ENCODE data around the gene JADE1.
A peak's percentile ranks its signal among the peaks of the same experiment; 100 is the strongest.

Gene JADE1

DNA sequence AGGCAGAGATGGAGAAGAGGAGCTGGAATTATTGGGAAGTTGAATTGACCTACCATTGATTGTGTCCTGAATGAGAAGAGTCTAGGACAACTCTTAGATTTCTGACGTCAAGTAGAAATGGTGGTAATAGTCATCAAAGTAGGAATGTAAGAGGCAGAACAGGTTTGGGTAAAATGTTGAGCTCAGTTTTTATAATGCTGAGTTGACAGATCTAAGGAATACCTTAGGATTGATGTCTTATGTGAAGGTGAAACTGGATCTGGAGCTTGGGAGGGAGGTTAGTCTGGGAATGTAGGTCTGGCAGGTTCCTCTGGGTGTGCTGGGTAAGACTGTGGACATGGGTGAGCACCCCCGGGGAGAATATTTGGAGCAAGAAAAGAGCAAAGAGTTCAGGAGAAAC is 31.9 kb downstream of the JADE1 start:
- H3K4me3 ChIP-seq (ENCODE audit: low read length) = no peak overlapping the region
- no peak for DNase-seq (ENCODE audit: low read depth)
- TF ChIP-seq, protein P1, sequence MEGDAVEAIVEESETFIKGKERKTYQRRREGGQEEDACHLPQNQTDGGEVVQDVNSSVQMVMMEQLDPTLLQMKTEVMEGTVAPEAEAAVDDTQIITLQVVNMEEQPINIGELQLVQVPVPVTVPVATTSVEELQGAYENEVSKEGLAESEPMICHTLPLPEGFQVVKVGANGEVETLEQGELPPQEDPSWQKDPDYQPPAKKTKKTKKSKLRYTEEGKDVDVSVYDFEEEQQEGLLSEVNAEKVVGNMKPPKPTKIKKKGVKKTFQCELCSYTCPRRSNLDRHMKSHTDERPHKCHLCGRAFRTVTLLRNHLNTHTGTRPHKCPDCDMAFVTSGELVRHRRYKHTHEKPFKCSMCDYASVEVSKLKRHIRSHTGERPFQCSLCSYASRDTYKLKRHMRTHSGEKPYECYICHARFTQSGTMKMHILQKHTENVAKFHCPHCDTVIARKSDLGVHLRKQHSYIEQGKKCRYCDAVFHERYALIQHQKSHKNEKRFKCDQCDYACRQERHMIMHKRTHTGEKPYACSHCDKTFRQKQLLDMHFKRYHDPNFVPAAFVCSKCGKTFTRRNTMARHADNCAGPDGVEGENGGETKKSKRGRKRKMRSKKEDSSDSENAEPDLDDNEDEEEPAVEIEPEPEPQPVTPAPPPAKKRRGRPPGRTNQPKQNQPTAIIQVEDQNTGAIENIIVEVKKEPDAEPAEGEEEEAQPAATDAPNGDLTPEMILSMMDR (conservative IDR thresholded peaks at IDR 0.05; ENCODE audit: low read length) = no peak

DNA sequence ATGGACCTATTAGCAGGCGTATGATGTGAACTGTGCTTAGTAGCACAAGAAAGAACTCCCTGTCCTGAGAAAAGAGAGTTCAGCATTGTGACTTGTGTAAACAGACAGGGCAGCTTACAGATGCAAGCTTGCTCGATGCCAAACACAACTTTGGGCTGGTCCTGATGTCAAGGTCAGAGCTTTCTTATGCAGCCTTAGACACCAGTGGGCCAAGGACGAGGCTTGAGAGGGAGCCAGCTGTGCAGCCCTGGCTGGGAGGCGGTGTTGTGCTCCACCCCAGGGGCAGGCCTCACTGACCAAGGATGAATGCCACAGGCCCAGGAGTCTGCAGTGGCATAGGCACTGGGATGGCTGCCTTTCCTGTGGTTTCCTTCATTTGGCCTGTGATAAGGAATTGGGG is 35.4 kb downstream of the JADE1 start:
- TF ChIP-seq, protein P1 (conservative IDR thresholded peaks at IDR 0.05; ENCODE audit: low read length) = no peak
- no peak for DNase-seq (ENCODE audit: low read depth)
- H3K4me3 ChIP-seq (ENCODE audit: low read length) = no peak overlapping the region

DNA sequence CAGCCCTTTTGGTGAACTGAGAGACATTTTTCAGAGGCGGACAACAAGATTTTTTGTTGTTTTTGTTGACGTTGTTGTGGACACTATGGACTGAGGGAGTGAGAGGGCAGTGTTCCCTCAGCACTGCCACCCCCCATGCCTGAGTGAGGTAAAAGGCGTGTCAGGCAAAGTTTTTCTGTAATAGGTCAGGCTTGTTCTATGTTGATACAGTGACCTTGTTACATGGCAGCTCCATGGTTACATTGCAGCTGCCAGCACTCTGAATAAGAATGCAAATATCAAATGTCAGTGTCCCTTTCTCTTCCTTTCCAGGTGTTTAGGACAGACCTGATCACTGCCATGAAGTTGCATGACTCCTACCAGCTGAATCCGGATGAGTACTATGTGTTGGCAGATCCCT is 36.6 kb downstream of the JADE1 start:
- no peak overlapping the region for H3K4me3 ChIP-seq (ENCODE audit: low read length)
- TF ChIP-seq, protein P1 (conservative IDR thresholded peaks at IDR 0.05; ENCODE audit: low read length) = no peak
- no peak for DNase-seq (ENCODE audit: low read depth)

DNA sequence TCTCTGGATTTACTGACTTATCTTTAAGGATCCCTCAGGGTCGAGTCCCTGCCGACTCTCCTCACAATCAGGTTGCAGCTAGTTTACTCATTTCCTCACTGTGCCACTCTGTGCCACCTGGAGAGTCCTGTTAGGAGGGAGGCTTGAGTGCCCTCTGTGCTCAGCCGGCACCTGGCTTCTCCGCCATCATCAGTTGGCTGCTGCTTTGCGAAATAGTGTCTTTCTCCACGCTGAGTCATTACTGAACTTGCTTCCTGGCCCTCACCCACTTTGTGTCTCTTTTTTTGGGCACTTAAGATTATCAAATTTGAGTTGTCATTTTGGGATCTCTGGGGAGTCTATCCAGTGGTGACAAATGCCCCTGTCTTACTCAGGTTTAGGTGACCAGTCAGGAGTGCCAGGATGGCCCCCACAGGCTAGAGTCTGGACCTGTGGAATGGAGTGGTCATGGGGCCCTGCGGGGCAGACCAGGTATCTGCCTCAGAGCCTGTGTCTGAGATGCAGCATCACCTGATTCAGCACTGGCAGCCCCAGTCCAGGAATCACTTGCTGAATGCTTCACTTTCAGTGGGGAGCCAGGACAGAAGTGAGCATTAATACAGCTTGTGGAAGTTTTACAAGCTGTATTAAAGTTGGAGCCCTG is 37.7 kb downstream of the JADE1 start:
- no peak for DNase-seq (ENCODE audit: low read depth)
- no peak overlapping the region for H3K4me3 ChIP-seq (ENCODE audit: low read length)
- TF ChIP-seq, protein P1 (conservative IDR thresholded peaks at IDR 0.05; ENCODE audit: low read length) = no peak

DNA sequence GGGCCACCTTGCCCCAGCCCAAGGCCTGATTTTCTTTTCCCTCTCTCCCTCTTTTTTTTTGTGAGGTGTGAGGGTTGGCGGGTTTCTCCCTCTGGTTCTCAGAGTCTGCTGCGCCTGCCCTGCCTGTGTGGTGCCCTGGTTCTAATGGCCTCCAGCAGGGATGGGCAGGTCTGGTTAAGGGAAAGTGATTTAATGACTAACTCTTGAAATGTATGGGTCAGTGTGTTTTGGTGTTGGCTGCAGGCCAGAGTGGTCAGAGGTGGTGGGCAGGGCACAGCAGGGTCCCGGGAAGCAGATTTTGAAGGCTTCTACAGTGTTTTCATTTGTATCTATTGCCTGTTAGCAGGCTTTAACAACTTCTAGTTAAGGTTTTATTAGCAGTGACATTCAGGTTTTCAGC is 39.0 kb downstream of the JADE1 start:
- no peak overlapping the region for H3K4me3 ChIP-seq (ENCODE audit: low read length)
- DNase-seq (ENCODE audit: low read depth) = no peak
- TF ChIP-seq, protein P1 (conservative IDR thresholded peaks at IDR 0.05; ENCODE audit: low read length) = no peak

DNA sequence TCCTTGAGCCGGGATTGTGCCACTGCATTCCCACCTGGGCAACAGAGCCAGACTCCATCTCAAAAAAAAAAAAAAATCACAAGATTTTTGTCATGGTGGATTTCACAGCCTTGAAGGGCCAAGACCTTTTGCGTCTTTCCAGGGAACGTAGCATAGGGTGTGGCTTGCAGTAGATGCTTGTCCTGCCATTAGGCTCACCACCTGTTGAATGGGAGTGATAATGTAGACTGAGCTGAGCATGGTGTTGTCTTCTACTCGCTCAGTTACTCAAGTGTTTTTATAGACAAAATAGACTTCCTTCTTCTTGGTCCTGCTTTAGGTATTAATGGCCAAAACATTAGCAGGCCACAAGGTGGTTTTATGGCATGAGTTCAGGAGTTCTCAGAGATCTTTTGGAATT is 40.8 kb downstream of the JADE1 start:
- no peak overlapping the region for H3K4me3 ChIP-seq (ENCODE audit: low read length)
- DNase-seq (ENCODE audit: low read depth) = no peak
- TF ChIP-seq, protein P1 (conservative IDR thresholded peaks at IDR 0.05; ENCODE audit: low read length) = no peak

DNA sequence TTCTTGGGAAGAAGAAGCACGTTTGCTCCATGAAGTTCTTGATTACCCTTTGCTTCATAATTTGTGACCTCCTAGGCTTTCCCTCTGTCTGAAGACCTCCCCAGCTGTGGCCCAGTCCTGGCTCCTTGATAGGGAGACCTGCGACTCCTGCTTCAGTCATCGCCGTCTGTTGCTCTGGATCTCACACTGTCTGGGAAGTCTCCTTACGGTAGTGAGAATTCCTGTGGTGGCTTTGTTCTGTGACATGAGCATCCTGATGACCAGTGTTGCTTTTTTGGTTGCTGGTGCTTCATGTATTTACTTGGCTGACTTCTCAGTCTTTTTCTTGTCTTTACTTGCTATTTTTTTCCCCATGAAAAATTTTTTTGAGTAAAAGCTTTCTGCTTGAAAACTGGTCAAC is 44.2 kb downstream of the JADE1 start:
- TF ChIP-seq, protein P1 (conservative IDR thresholded peaks at IDR 0.05; ENCODE audit: low read length) = no peak
- H3K4me3 ChIP-seq (ENCODE audit: low read length) = no peak overlapping the region
- peak; percentile 54 for DNase-seq (ENCODE audit: low read depth)

All from AG10803 (cell line).